Measurements from ENCODE around the gene GZMM. TPM values are rescaled to one million over a fixed set of nuclear protein-coding genes. Genes with fewer than 3 reads are reported as not detected.

Gene GZMM
- total and polyA plus RNA-seq, 3 donors from 2014 or later: 0.31 to 2.2 (median 1.4) TPM

DNA sequence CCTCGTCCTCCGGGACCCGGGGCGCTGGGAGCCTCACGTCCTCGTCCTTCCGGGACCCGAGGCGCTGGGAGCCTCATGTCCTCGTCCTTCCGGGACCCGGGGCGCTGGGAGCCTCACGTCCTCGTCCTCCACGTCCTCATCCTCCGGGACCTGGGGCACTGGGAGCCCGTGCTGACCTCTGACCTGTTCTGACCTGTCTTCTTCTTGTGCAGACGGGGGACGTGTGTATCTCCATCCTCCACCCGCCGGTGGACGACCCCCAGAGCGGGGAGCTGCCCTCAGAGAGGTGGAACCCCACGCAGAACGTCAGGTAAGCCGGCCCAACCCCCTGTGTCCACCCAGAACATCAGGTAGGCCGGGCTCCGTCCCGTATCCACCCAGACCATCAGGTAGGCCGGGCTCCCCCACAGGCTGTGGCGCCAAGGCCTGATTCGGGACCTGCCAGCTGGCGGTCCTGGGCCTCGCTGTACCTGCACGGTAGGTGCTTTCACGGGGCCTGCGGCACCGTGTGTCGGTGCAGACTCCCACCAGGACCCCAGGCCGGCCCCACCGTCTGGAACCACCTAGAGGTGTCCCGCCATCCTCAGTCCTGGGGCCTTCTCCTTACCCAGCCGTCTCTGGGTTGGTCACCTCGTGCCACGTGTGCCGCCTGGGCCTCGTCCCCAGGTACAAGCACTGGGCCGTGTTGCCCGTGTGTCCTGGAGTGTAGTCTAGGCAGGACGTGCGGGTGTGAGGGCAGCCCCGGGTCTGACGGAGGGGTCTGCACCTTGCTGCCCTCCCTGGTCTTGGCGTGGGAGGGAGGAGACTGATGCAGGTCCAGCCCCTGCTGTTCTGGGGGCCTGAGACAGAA is 7.6 kb upstream of the GZMM start:
- no peak for TF ChIP-seq POLR2A (IDR thresholded peaks at IDR 0.05)
- TF ChIP-seq, protein P1, sequence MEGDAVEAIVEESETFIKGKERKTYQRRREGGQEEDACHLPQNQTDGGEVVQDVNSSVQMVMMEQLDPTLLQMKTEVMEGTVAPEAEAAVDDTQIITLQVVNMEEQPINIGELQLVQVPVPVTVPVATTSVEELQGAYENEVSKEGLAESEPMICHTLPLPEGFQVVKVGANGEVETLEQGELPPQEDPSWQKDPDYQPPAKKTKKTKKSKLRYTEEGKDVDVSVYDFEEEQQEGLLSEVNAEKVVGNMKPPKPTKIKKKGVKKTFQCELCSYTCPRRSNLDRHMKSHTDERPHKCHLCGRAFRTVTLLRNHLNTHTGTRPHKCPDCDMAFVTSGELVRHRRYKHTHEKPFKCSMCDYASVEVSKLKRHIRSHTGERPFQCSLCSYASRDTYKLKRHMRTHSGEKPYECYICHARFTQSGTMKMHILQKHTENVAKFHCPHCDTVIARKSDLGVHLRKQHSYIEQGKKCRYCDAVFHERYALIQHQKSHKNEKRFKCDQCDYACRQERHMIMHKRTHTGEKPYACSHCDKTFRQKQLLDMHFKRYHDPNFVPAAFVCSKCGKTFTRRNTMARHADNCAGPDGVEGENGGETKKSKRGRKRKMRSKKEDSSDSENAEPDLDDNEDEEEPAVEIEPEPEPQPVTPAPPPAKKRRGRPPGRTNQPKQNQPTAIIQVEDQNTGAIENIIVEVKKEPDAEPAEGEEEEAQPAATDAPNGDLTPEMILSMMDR (IDR thresholded peaks at IDR 0.05): no peak
- no peaks in the 10 kb centered on the region for H3K36me3 ChIP-seq (ENCODE audit: low read depth, missing control alignments)
- H3K4me1 ChIP-seq: peaks cover 13% of the 10 kb centered on the region
- intact Hi-C loops (cut with DNase I; ENCODE audit: low total_unique reads): no loop called here
- H3K27ac ChIP-seq: no peak overlapping the region
- WGBS, 2 donors: 87 to 90% methylated on average over 44 to 55 of the region's 55 CpGs
- DNase-seq: no peak
- H3K4me3 ChIP-seq: no peak overlapping the region
- H3K27me3 ChIP-seq: no peaks in the 10 kb centered on the region
- H3K9me3 ChIP-seq: no peaks in the 10 kb centered on the region

DNA sequence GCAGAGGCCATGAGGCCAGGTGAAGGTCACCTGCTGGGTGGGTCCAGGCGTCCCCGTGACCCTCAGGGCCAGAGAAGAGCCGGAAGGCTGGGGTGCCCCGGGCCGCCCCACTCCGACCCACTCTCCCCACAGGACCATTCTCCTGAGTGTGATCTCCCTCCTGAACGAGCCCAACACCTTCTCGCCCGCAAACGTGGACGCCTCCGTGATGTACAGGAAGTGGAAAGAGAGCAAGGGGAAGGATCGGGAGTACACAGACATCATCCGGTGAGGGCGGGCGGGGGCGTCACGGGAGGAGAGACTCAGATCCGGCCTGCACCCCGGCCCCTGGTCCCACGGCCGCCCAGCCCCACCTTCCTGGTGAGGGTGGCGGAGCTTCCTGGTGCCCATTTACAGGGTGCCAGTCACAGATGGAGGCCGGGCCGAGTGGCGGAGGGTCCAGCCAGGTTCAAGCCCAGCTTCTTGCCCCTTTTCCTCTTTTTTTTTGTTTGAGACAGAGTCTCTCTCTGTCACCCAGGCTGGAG is 6.9 kb upstream of the GZMM start:
- no peak overlapping the region for H3K27ac ChIP-seq
- DNase-seq: no peak
- H3K4me1 ChIP-seq: peaks cover 13% of the 10 kb centered on the region
- H3K27me3 ChIP-seq: no peaks in the 10 kb centered on the region
- no peak overlapping the region for H3K4me3 ChIP-seq
- no peaks in the 10 kb centered on the region for H3K9me3 ChIP-seq
- intact Hi-C loops (cut with DNase I; ENCODE audit: low total_unique reads): no loop called here
- TF ChIP-seq, protein P1 (IDR thresholded peaks at IDR 0.05): no peak
- TF ChIP-seq POLR2A (IDR thresholded peaks at IDR 0.05): no peak
- no peaks in the 10 kb centered on the region for H3K36me3 ChIP-seq (ENCODE audit: low read depth, missing control alignments)
- WGBS, 2 donors: 90 to 94% methylated on average over 26 of the region's 26 CpGs

DNA sequence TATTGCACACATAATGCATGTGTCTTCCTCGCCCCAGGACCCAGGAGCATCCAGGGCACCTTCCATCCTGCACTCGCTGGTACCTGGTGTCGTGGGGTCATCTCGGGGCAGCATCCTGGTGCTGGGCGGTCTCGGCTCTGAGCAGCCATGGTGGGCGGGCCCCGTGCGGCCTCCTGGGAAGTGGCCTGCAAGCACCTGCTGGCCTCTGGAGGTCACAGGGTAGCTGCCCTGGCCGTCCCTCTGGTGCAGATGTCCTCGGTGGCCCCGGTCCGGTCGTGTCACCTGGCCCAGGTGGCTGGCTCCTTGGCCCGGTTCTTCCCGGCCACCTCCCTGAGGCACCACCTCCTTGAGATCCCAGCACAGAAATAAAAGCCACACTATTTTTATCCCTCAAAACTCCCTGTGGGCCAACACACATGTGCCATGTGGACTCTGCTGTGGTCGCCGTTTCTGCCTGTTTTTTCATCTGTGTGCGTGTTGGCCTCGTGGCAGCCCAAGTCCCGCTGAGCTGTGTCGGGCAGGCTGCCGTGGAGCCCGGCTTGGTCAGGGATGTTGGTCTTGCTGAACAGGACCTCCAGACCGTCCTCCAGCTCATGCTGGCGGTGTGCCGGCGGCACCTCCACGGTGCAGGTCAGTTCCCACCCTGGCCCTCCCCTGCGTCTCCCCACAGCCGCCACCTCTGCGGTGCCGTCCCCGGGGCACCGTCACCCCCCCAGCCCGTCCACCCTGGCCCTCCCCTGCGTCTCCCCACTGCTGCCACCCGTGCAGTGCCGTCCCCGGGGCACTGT is 5.0 kb upstream of the GZMM start:
- no peaks in the 10 kb centered on the region for H3K9me3 ChIP-seq
- H3K4me3 ChIP-seq: no peak overlapping the region
- TF ChIP-seq, protein P1 (IDR thresholded peaks at IDR 0.05): no peak
- no peak for TF ChIP-seq POLR2A (IDR thresholded peaks at IDR 0.05)
- H3K27ac ChIP-seq: no peak overlapping the region
- intact Hi-C loops (cut with DNase I; ENCODE audit: low total_unique reads): no loop called here
- peaks cover 3% of the 10 kb centered on the region for H3K4me1 ChIP-seq
- no peaks in the 10 kb centered on the region for H3K36me3 ChIP-seq (ENCODE audit: low read depth, missing control alignments)
- no peaks in the 10 kb centered on the region for H3K27me3 ChIP-seq
- no peak for DNase-seq
- WGBS, 2 donors: 89 to 90% methylated on average over 20 to 40 of the region's 40 CpGs

DNA sequence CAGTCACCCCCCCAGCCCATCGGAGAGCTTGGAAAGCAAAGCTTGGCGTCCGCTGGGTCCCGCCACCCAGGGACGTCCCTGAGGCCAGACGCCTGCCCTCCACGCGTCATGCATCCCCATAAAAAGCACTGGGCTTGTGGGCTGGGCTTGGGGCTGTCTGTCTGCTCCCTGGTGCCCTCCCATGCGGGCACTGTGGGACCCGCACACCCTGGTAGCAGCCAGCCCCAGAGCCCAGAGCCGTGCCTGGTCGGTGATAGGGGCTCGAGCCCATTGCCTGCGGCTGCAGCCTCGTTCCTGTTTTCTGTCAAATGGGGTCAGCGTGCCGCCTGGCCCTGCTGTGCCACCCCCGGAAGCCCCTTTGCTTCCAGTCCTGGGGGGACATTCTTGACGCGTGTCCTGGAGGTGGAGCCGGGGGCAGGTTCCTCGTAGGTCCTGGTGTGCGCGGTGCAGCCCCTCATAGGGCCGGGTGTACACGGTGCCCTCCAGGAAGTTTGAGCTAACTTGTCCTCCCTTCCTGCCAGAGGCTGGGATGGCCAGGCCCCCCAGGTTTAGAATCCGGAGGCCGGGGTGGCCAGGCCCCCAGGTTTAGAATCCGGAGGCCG is 4.3 kb upstream of the GZMM start:
- Histone ChIP-seq H3K4me1 (no peaks in the 10 kb centered on the region), H3K4me3 (no peak overlapping the region), H3K27ac (no peak overlapping the region), H3K9me3 (no peaks in the 10 kb centered on the region), H3K36me3 (ENCODE audit: low read depth, missing control alignments) (no peaks in the 10 kb centered on the region), H3K27me3 (no peaks in the 10 kb centered on the region)
- 87 to 92% methylated on average over 12 to 30 of the region's 30 CpGs for WGBS, 2 donors
- DNase-seq: no peak
- no peak for TF ChIP-seq POLR2A (IDR thresholded peaks at IDR 0.05)
- TF ChIP-seq, protein P1 (IDR thresholded peaks at IDR 0.05): no peak
- intact Hi-C loops (cut with DNase I; ENCODE audit: low total_unique reads): no loop called here
